Esophagus muscularis mucosa (tissue), 3 donors: ENCODE data around the gene AK3.

Experiments
- POLR2A ChIP-seq: fragments of 450-650 bp; IDR thresholded peaks from one replicate; pipeline ENCODE4 v1.6.1; 2017; ENCODE audit warnings: antibody characterized with exemption, moderate library complexity, mild to moderate bottlenecking, low read depth
- POLR2AphosphoS5 ChIP-seq, 2 donors: sonication (generic); formaldehyde crosslinking; IDR thresholded peaks; one replicate each; pipeline ENCODE4 v1.6.1; 2017; ENCODE audit warnings: antibody characterized with exemption in 2 of 2
- TF ChIP-seq, protein P1 (sequence below), 3 experiments: fragments of 200-600 bp in 2 of 3; fragments of 450-650 bp in 1 of 3; sonication (generic) in 2 of 3; IDR thresholded peaks; one replicate each; pipeline ENCODE4 v1.5.1; 2017 to 2019; ENCODE audit warnings: antibody characterized with exemption in 3 of 3, mild to moderate bottlenecking in 2 of 3, moderate library complexity in 1 of 3

DNA sequence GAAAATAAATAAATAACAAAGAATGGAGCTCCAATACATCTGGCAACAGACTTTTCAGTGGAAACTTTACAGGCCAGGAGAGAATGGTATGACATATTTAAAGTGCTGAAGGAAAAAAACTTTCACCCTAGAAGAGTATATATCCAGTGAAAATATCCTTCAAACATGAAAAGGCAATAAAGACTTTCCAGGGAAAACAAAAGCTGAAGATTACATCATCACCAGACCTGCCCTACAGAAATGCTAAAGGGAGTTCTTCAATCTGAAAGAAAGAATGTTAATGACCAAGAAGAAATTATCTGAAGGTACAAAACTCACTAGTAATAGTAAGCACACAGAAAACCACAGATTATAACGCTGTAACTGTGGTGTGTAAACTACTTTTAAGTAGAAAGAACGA, 43.4 kb upstream of the AK3 start:
- TF ChIP-seq POLR2AphosphoS5 (IDR thresholded peaks at IDR 0.05) (no peak), POLR2A (no peak)
- TF ChIP-seq, protein P1, sequence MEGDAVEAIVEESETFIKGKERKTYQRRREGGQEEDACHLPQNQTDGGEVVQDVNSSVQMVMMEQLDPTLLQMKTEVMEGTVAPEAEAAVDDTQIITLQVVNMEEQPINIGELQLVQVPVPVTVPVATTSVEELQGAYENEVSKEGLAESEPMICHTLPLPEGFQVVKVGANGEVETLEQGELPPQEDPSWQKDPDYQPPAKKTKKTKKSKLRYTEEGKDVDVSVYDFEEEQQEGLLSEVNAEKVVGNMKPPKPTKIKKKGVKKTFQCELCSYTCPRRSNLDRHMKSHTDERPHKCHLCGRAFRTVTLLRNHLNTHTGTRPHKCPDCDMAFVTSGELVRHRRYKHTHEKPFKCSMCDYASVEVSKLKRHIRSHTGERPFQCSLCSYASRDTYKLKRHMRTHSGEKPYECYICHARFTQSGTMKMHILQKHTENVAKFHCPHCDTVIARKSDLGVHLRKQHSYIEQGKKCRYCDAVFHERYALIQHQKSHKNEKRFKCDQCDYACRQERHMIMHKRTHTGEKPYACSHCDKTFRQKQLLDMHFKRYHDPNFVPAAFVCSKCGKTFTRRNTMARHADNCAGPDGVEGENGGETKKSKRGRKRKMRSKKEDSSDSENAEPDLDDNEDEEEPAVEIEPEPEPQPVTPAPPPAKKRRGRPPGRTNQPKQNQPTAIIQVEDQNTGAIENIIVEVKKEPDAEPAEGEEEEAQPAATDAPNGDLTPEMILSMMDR (IDR thresholded peaks at IDR 0.05): no peak
